Psoas muscle (tissue), 8 donors: ENCODE measurements around the gene NPFF. TPM values are rescaled to one million over a fixed set of nuclear protein-coding genes. Genes with fewer than 3 reads are reported as not detected.

Experiments
- ATAC-seq, 4 donors: fragments of 200-7000 bp; cut with Tn5 transposase; one replicate each; pipeline ENCODE4 v1.9.1; 2020; ENCODE audit warnings: moderate library complexity in 3 of 4, mild to moderate bottlenecking in 2 of 4
- DNase-seq, 2 donors: peaks; one replicate each; pipeline ENCODE4 v3.0.0-alpha.2; 2020
- H3K27ac ChIP-seq: fragments of 200-600 bp; one replicate; pipeline ENCODE4 v1.8.0; 2022
- H3K27me3 ChIP-seq, 3 donors: fragments of 200-600 bp in 1 of 3; one replicate each; pipeline versions ENCODE4 v1.6.1 to v1.8.0; 2013 to 2022; ENCODE audit warnings: low read length in 2 of 3, mild to moderate bottlenecking in 2 of 3, moderate library complexity in 1 of 3; ENCODE audit not compliant: insufficient read depth in 3 of 3
- H3K36me3 ChIP-seq, 2 donors: fragments of 200-600 bp in 1 of 2; one replicate each; pipeline versions ENCODE4 v1.6.1 to v1.8.0; 2013 to 2022; ENCODE audit warnings: low read depth in 1 of 2, mild to moderate bottlenecking in 1 of 2, moderate library complexity in 1 of 2; ENCODE audit not compliant: insufficient read depth in 1 of 2
- H3K4me1 ChIP-seq: fragments of 200-600 bp; one replicate; pipeline ENCODE4 v1.8.0; 2022
- H3K4me3 ChIP-seq: fragments of 200-600 bp; one replicate; pipeline ENCODE4 v1.8.0; 2022; ENCODE audit warnings: mild to moderate bottlenecking
- H3K9me3 ChIP-seq: fragments of 200-600 bp; one replicate; pipeline ENCODE4 v1.8.0; 2022
- CTCF ChIP-seq: fragments of 200-600 bp; IDR thresholded peaks from one replicate; pipeline ENCODE4 v1.8.0; 2022; ENCODE audit warnings: antibody characterized with exemption
- WGBS, 3 donors: extraction: QIAGEN DNeasy Blood & Tissue Kit; methylation state at CpG; one replicate each; pipeline versions ENCODE4 v1.1.6 to v1.1.7; 2013; 5-methylcytosine and 5-hydroxymethylcytosine counted together
- intact Hi-C, 2 donors: fragments of 100-400 bp; cut with DNase I; formaldehyde crosslinking; loops; one replicate each; pipeline versions ENCODE4 v1.11.0 to v1.14.2; 2022
- polyA plus RNA-seq, 3 donors: library from polyadenylated mRNA; stranded (reverse); fragments of 200-250 nt; gene quantifications; one replicate each; pipeline ENCODE4 v1.2.3, GENCODE V29; 2013
- total RNA-seq, 4 donors: library from RNA; stranded (reverse); fragmentation: NEBNext Ultra II Directional in 2 of 4; extraction: Animal tissue kit (Norgen Biotek cat#: 25700) in 2 of 4; gene quantifications; one replicate each; pipeline versions ENCODE4 v1.2.1 to v1.2.4, GENCODE V29; 2021 to 2023
- donor health status: healthy with polysubstance abuse.
- donor health status: DM: no; HTN: no; CAD: no; lungs with moderate emphysema.
- donor health status: Bipolar disorder and iron deficiency.
- donor health status: healthy.
- donor health status: DM: yes; HTN: yes; CAD: no.
- donor health status: DM: no; HTN: no; CAD: no.
- donor health status: DM: no; HTN: no; CAD: no.
- donor health status: DM: yes; HTN: yes; CAD: no.

The NPFF gene
- total and polyA plus RNA-seq, 7 donors: not detected

GRCh38 chr12:53461059-53461458, 46.2 kb downstream of the NPFF start:
- Histone ChIP-seq H3K4me3 (peak overlapping the region; percentile 13), H3K27me3 (no peaks in the 10 kb centered on the region), H3K27ac (peak overlapping the region; percentile 64), H3K36me3 (peaks cover 48 to 100% of the 10 kb centered on the region in 2 donors), H3K9me3 (no peaks in the 10 kb centered on the region), H3K4me1 (peaks cover 86% of the 10 kb centered on the region)
- ATAC-seq (peak; percentile 83 to 93 (median 88)), DNase-seq (peak; percentile 38 to 73)
- WGBS, 3 donors: 29 to 37% (median 32%) methylated on average over 3 of the region's 3 CpGs
- no peak for TF ChIP-seq CTCF
- intact Hi-C loops: no loop called here

- Histone ChIP-seq H3K27ac (no peak overlapping the region), H3K36me3 (peaks cover 42 to 100% of the 10 kb centered on the region in 2 donors), H3K27me3 (no peaks in the 10 kb centered on the region), H3K4me1 (peaks cover 81% of the 10 kb centered on the region), H3K4me3 (no peak overlapping the region), H3K9me3 (no peaks in the 10 kb centered on the region)
- ATAC-seq (no peak), DNase-seq (no peak)
- no peak for TF ChIP-seq CTCF
- intact Hi-C loops: loop anchor here in 1 of 2 donors (5.0 kb wide), 1 partner anchor 33 kb away; no protein-coding TSS in a partner anchor
- WGBS, 3 donors: 48 to 64% (median 51%) methylated on average over 4 of the region's 4 CpGs
Measured at GRCh38 chr12:53459097-53459496, 48.2 kb downstream of the NPFF start.

Other genes with a start within 250 kb of the NPFF start
- gene ESPL1, start 239.2 kb downstream of the NPFF start, total RNA-seq: under 1 TPM in 2 of 4 donors, not detected in 2; 0.37 to 0.48 TPM
- gene ESPL1, start 239.2 kb downstream of the NPFF start, polyA plus RNA-seq: under 1 TPM; 0.03 to 0.30 (median 0.08) TPM
- gene PFDN5, start 211.9 kb downstream of the NPFF start, total RNA-seq: 100 to 1,000 TPM; 239 to 282 (median 266) TPM
- 100 to 1,000 TPM; 406 to 603 (median 474) TPM for gene PFDN5, start 211.9 kb downstream of the NPFF start, polyA plus RNA-seq
- gene MYG1, start 207.8 kb downstream of the NPFF start, total RNA-seq: 10 to 100 TPM; 43.1 to 51.4 (median 44.5) TPM
- gene MYG1, start 207.8 kb downstream of the NPFF start, polyA plus RNA-seq: 10 to 100 TPM; 34.6 to 68.9 (median 65.0) TPM
- 10 to 100 TPM; 29.0 to 35.7 (median 31.5) TPM for gene AAAS, start 185.9 kb downstream of the NPFF start, total RNA-seq
- gene AAAS, start 185.9 kb downstream of the NPFF start, polyA plus RNA-seq: 10 to 100 TPM; 22.9 to 36.8 (median 34.0) TPM
- not detected for gene SP7, start 171.1 kb downstream of the NPFF start, total RNA-seq
- not detected for gene SP7, start 171.1 kb downstream of the NPFF start, polyA plus RNA-seq
- 10 to 100 TPM; 39.0 to 48.0 (median 45.4) TPM for gene SP1, start 127.3 kb downstream of the NPFF start, total RNA-seq
- gene SP1, start 127.3 kb downstream of the NPFF start, polyA plus RNA-seq: 10 to 100 TPM; 10.2 to 16.2 (median 15.1) TPM
- 1 to 10 TPM in 2 of 4 donors, under 1 TPM in 2; 0.40 to 1.6 (median 0.97) TPM for gene AMHR2, start 83.6 kb downstream of the NPFF start, total RNA-seq
- gene AMHR2, start 83.6 kb downstream of the NPFF start, polyA plus RNA-seq: under 1 TPM; 0.43 to 0.84 (median 0.72) TPM
- gene PRR13, start 65.8 kb downstream of the NPFF start, total RNA-seq: 10 to 100 TPM; 45.2 to 85.0 (median 62.6) TPM
- 100 to 1,000 TPM in 1 of 3 donors, 10 to 100 TPM in 2; 65.6 to 136 (median 82.0) TPM for gene PRR13, start 65.8 kb downstream of the NPFF start, polyA plus RNA-seq
- 100 to 1,000 TPM; 354 to 507 (median 439) TPM for gene PCBP2, start 55.4 kb downstream of the NPFF start, total RNA-seq
- gene PCBP2, start 55.4 kb downstream of the NPFF start, polyA plus RNA-seq: 100 to 1,000 TPM; 254 to 469 (median 365) TPM
- 1 to 10 TPM; 1.9 to 2.9 (median 2.3) TPM for gene MAP3K12, start 8.0 kb downstream of the NPFF start, total RNA-seq
- 1 to 10 TPM; 2.3 to 3.1 (median 3.0) TPM for gene MAP3K12, start 8.0 kb downstream of the NPFF start, polyA plus RNA-seq
- 10 to 100 TPM in 2 of 4 donors, 1 to 10 TPM in 2; 7.6 to 10.8 (median 10.4) TPM for gene TARBP2, start 6.2 kb downstream of the NPFF start, total RNA-seq
- 10 to 100 TPM; 10.2 to 23.3 (median 21.2) TPM for gene TARBP2, start 6.2 kb downstream of the NPFF start, polyA plus RNA-seq
- 10 to 100 TPM; 25.4 to 32.3 (median 31.5) TPM for gene ATF7, start 118.9 kb upstream of the NPFF start, total RNA-seq
- 10 to 100 TPM; 15.7 to 21.8 (median 18.0) TPM for gene ATF7, start 118.9 kb upstream of the NPFF start, polyA plus RNA-seq
- 100 to 1,000 TPM; 349 to 495 (median 423) TPM for gene ATP5MC2, start 168.6 kb upstream of the NPFF start, total RNA-seq
- gene ATP5MC2, start 168.6 kb upstream of the NPFF start, polyA plus RNA-seq: 100 to 1,000 TPM; 396 to 646 (median 496) TPM
- 100 to 1,000 TPM; 180 to 255 (median 189) TPM for gene CALCOCO1, start 220.0 kb upstream of the NPFF start, total RNA-seq
- gene CALCOCO1, start 220.0 kb upstream of the NPFF start, polyA plus RNA-seq: 100 to 1,000 TPM in 2 of 3 donors, 10 to 100 TPM in 1; 41.1 to 125 (median 124) TPM
- not detected for gene CISTR, start 244.5 kb upstream of the NPFF start, total RNA-seq
- not detected for gene CISTR, start 244.5 kb upstream of the NPFF start, polyA plus RNA-seq